CD4-positive, CD25-positive, alpha-beta regulatory T cell (primary cell): ENCODE data around the gene CEACAM5. TPM values are rescaled to one million over a fixed set of nuclear protein-coding genes. Genes with fewer than 3 reads are reported as not detected.

Experiments
- ATAC-seq, 2 donors: fragments of 150-1000 bp; cut with Tn5 transposase; one replicate each; pipeline ENCODE4 v1.10.0; 2021; ENCODE audit warnings: low read depth in 2 of 2, moderate number of reproducible peaks in 2 of 2, moderate library complexity in 1 of 2
- DNase-seq, 3 donors: peaks; one replicate each; pipeline versions ENCODE4 v3.0.0 to v3.0.0-alpha.2; 2012 to 2022; ENCODE audit warnings: mixed read lengths in 1 of 3
- H3K27ac ChIP-seq: one replicate; pipeline ENCODE4 v1.7.0; 2013; ENCODE audit warnings: mild to moderate bottlenecking, low read length; ENCODE audit not compliant: insufficient read depth, poor library complexity, severe bottlenecking
- H3K27me3 ChIP-seq: one replicate; pipeline ENCODE4 v1.7.0; 2013; ENCODE audit warnings: low read length; ENCODE audit not compliant: control insufficient read depth, insufficient read depth
- H3K36me3 ChIP-seq: one replicate; pipeline ENCODE4 v1.7.0; 2013; ENCODE audit warnings: mild to moderate bottlenecking, low read length, moderate library complexity; ENCODE audit not compliant: control insufficient read depth, insufficient read depth
- H3K4me1 ChIP-seq: 2 replicates; pipeline ENCODE4 v1.7.0; 2013; ENCODE audit warnings: mild to moderate bottlenecking, low read length; ENCODE audit not compliant: insufficient read depth, control insufficient read depth, poor library complexity, severe bottlenecking
- H3K4me3 ChIP-seq: one replicate; pipeline ENCODE4 v1.7.0; 2013; ENCODE audit warnings: low read depth, mild to moderate bottlenecking, low read length, moderate library complexity
- H3K9me3 ChIP-seq, 2 experiments: 1 replicate in 1 of 2; 2 replicates in 1 of 2; pipeline ENCODE4 v1.7.0; 2013; ENCODE audit warnings: low read length in 2 of 2, mild to moderate bottlenecking in 1 of 2, moderate library complexity in 1 of 2; ENCODE audit not compliant: control insufficient read depth in 2 of 2
- H3K27ac Mint-ChIP-seq, 3 donors: one replicate each; pipeline ENCODE4 v1.8.0; 2020 to 2022; ENCODE audit warnings: mild to moderate bottlenecking in 3 of 3, mixed read lengths in 3 of 3, moderate library complexity in 2 of 3
- H3K27me3 Mint-ChIP-seq: one replicate; pipeline ENCODE4 v1.8.0; 2022; ENCODE audit warnings: mild to moderate bottlenecking, mixed read lengths
- H3K36me3 Mint-ChIP-seq: one replicate; pipeline ENCODE4 v1.8.0; 2020; ENCODE audit warnings: mixed read lengths
- H3K4me1 Mint-ChIP-seq, 4 donors: one replicate each; pipeline ENCODE4 v1.8.0; 2020 to 2022; ENCODE audit warnings: mixed read lengths in 4 of 4, mild to moderate bottlenecking in 1 of 4
- H3K4me3 Mint-ChIP-seq, 4 donors: one replicate each; pipeline ENCODE4 v1.8.0; 2020 to 2022; ENCODE audit warnings: mild to moderate bottlenecking in 4 of 4, mixed read lengths in 4 of 4, moderate library complexity in 3 of 4
- H3K9me3 Mint-ChIP-seq, 7 donors: one replicate each; pipeline ENCODE4 v1.8.0; 2020 to 2022; ENCODE audit warnings: mixed read lengths in 7 of 7, mild to moderate bottlenecking in 3 of 7, moderate library complexity in 2 of 7
- polyA plus RNA-seq, 4 donors: library from polyadenylated mRNA; unstranded; fragments of 300-500 nt; fragmentation: Illumina TruSeq; gene quantifications; one replicate each; pipeline ENCODE4 v1.2.3, GENCODE V29; 2021
- total RNA-seq: library from RNA; stranded (reverse); gene quantifications from one replicate; pipeline ENCODE4 v1.2.3, GENCODE V29; 2022

CEACAM5 gene
- total and polyA plus RNA-seq, 5 donors from 2014 or later, result not detected

DNA sequence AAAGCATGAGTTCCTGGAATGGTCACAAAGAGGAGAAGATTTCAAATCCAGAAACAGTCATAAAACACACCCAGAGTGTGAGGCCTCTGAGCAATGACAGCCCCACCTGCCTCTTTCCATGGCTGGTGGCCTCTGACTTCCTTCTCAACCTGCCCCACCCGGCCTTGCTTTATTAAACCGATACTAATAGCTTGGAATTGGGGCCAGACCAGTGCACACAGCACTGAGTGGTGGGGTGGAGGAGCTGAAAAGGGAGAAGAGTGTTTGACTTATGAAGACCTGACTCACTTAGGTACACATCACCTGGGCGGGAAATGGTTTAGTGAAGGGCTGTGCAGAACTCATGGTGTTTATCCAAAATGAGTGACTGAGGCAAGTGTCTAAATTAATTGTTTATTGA, 26.2 kb downstream of the CEACAM5 start:
- H3K27me3 Mint-ChIP-seq, result peaks cover 36% of the 10 kb centered on the region
- Histone ChIP-seq H3K4me3 (no peak overlapping the region), H3K27ac (no peak overlapping the region), H3K9me3 (no peaks in the 10 kb centered on the region), H3K36me3 (no peaks in the 10 kb centered on the region), H3K27me3 (peaks cover 8% of the 10 kb centered on the region), H3K4me1 (no peaks in the 10 kb centered on the region)
- H3K4me3 Mint-ChIP-seq, result no peak overlapping the region
- no peak overlapping the region for H3K27ac Mint-ChIP-seq
- no peaks in the 10 kb centered on the region for H3K4me1 Mint-ChIP-seq
- H3K36me3 Mint-ChIP-seq, result no peaks in the 10 kb centered on the region
- ATAC-seq, result no peak
- DNase-seq, result no peak
- H3K9me3 Mint-ChIP-seq, result peaks cover 0 to 1% (median 0%) of the 10 kb centered on the region in 7 donors

DNA sequence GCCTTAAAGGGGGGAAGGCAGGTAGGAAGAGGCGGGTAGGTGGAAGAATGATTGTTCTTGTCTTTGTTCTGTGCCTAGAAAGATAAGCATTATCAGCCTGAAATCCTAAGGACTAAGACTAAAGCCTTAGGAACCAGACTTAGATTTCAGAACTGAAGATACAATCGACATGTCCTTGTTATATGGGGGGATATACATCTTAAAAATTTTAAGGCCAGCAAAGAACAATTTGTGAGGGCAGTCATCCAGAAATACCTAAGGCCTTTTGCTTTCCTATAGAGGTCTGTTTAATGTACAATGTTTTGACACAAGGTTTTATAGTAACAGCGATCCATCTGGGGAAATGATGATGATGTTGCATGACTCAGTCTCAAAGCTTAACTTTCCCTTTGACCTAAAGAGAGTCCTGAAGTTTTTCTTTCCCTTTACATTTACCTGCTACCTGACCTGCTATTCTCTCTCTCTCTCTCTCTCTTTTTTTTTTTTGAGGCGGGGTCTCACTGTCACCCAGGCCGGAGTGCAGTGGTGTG, 26.7 kb downstream of the CEACAM5 start:
- peaks cover 0 to 1% (median 0%) of the 10 kb centered on the region in 7 donors for H3K9me3 Mint-ChIP-seq
- H3K27me3 Mint-ChIP-seq, result peaks cover 40% of the 10 kb centered on the region
- no peak overlapping the region for H3K27ac ChIP-seq

DNA sequence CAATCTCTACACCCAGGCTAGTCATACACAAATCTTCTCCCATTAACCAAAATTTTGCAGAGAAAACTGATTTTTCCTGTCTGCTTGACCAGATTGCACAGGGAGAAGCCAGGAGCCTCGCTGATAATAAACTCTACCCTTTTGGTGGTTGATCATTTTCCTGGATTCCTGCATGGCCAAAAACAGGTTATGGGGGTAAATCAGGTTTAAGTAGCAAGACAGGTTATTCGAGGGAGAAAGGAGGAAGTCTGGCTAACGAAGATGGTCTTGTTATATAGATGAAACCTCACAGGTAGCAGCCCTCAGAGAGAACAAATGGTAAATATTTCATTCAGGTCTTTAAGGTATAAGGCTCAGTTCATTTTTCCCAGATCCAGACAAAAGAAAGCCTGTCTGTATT, 30.9 kb downstream of the CEACAM5 start:
- no peaks in the 10 kb centered on the region for H3K36me3 ChIP-seq
- DNase-seq (no peak), ATAC-seq (no peak)
- peaks cover 8% of the 10 kb centered on the region for H3K27me3 ChIP-seq
- no peak overlapping the region for H3K27ac Mint-ChIP-seq
- no peak overlapping the region for H3K27ac ChIP-seq
- H3K4me1 ChIP-seq, result no peaks in the 10 kb centered on the region
- no peak overlapping the region for H3K4me3 ChIP-seq
- no peaks in the 10 kb centered on the region for H3K9me3 ChIP-seq
- H3K27me3 Mint-ChIP-seq, result peaks cover 53% of the 10 kb centered on the region
- H3K9me3 Mint-ChIP-seq, result peaks cover 0 to 1% (median 0%) of the 10 kb centered on the region in 7 donors
- H3K36me3 Mint-ChIP-seq, result no peaks in the 10 kb centered on the region
- H3K4me3 Mint-ChIP-seq, result no peak overlapping the region
- peaks cover 0 to under 1% (median 0%) of the 10 kb centered on the region in 4 donors for H3K4me1 Mint-ChIP-seq

More for the DNA sequence above, 26.7 kb downstream of the CEACAM5 start:
- H3K36me3 Mint-ChIP-seq, result no peaks in the 10 kb centered on the region
- ATAC-seq (no peak), DNase-seq (no peak)
- no peaks in the 10 kb centered on the region for H3K4me1 ChIP-seq
- no peaks in the 10 kb centered on the region for H3K9me3 ChIP-seq
- H3K4me1 Mint-ChIP-seq, result no peaks in the 10 kb centered on the region
- no peak overlapping the region for H3K4me3 Mint-ChIP-seq
- H3K36me3 ChIP-seq, result no peaks in the 10 kb centered on the region
- H3K27ac Mint-ChIP-seq, result no peak overlapping the region
- H3K4me3 ChIP-seq, result no peak overlapping the region
- H3K27me3 ChIP-seq, result peaks cover 8% of the 10 kb centered on the region

DNA sequence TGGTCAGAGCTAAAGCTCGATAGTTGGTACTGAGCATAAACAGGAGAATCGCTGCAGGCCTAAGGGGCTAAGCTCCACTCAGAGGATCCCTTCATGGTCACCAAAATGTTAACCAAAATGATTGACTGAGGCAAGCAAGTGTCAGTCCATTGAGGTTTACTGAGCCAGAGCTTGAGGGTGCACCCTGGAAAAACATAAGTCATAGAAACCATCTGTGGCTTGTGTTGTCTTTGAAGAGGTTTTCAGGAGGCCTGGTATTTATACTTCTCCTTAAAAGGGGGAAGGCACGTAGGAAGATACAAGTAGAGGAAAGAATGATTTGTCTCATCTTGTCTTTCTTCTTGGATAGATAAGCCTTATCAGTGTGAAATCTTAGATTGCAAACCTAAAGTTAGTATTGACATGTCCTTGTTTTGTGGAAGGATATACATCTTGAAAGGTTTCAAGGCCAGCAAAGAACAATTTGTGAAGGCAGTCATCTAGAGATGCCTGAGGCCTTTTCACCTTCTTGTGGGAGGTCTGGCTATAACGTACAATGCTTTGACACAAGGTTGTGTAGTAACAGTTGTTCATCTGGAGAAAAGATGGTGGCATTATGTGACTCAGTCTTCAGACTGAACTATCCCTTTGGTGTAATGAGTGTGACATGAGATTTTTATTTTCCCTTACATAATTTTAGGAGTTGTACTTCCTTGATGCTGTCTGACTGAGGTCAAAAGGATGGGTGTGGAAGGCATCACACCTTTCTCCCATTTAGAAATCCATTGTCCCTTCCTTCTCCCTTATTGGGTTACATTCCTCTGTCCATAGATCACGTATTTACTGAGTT, 32.2 kb downstream of the CEACAM5 start:
- no peak overlapping the region for H3K27ac ChIP-seq
- Mint-ChIP-seq H3K27ac (no peak overlapping the region), H3K27me3 (peaks cover 47% of the 10 kb centered on the region), H3K36me3 (no peaks in the 10 kb centered on the region), H3K4me3 (no peak overlapping the region), H3K4me1 (peaks cover 0 to 6% (median 0%) of the 10 kb centered on the region in 4 donors), H3K9me3 (no peaks in the 10 kb centered on the region)
- no peaks in the 10 kb centered on the region for H3K4me1 ChIP-seq
- H3K4me3 ChIP-seq, result no peak overlapping the region
- H3K27me3 ChIP-seq, result peaks cover 8% of the 10 kb centered on the region
- no peak for ATAC-seq
- no peaks in the 10 kb centered on the region for H3K9me3 ChIP-seq
- no peaks in the 10 kb centered on the region for H3K36me3 ChIP-seq
- DNase-seq, result no peak

DNA sequence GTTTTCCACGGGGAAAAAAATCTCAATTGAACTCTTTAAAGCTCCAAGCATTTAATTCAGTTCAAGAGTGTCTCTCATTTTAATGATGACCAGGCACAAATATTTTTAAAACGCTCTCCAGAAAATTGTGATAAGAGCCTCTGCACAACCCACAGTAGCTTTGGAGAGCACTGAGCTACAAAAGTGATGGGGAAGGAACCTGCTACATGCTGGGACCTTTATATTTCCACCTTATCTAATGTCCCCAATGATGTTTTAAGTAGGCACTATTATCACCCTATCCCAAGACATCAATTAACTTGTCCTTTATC, 32.8 kb downstream of the CEACAM5 start:
- no peaks in the 10 kb centered on the region for H3K4me1 ChIP-seq

DNA sequence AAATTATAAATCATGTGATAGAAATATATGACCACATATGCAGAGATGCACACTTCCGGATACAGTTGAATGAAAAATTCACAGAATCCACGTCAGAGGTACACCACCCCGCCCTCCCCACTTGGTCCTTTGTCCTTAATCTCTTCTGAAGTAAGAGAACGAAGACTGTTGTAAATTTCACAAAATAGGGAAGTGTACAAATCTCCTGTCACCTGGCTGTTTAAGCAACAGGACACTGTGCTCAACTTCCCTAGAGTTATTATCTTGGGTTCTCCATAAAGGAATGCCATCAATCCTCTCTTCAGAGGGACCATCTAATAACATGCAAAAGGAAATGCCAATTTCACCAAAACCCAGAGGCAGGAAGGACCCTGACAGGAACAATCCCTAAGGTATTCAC, 36.4 kb downstream of the CEACAM5 start:
- H3K27ac Mint-ChIP-seq, result peak overlapping the region in 1 of 3 donors; percentile 6
- no peak overlapping the region for H3K27ac ChIP-seq
- peaks cover 5% of the 10 kb centered on the region for H3K27me3 ChIP-seq
- H3K4me3 Mint-ChIP-seq, result no peak overlapping the region
- H3K9me3 ChIP-seq, result no peaks in the 10 kb centered on the region
- ATAC-seq (no peak), DNase-seq (peak in 1 of 3 donors; percentile 37)
- no peaks in the 10 kb centered on the region for H3K4me1 ChIP-seq
- H3K27me3 Mint-ChIP-seq, result peaks cover 52% of the 10 kb centered on the region
- no peaks in the 10 kb centered on the region for H3K36me3 Mint-ChIP-seq
- H3K4me1 Mint-ChIP-seq, result peaks cover 0 to 13% (median 0%) of the 10 kb centered on the region in 4 donors
- H3K36me3 ChIP-seq, result no peaks in the 10 kb centered on the region
- H3K4me3 ChIP-seq, result no peak overlapping the region
- no peaks in the 10 kb centered on the region for H3K9me3 Mint-ChIP-seq

More for the DNA sequence above, 32.8 kb downstream of the CEACAM5 start:
- Mint-ChIP-seq H3K27me3 (peaks cover 45% of the 10 kb centered on the region), H3K36me3 (no peaks in the 10 kb centered on the region), H3K4me1 (peaks cover 0 to 7% (median 0%) of the 10 kb centered on the region in 4 donors), H3K9me3 (no peaks in the 10 kb centered on the region), H3K27ac (no peak overlapping the region), H3K4me3 (no peak overlapping the region)
- DNase-seq, result no peak
- no peak for ATAC-seq
- Histone ChIP-seq H3K27me3 (peaks cover 7% of the 10 kb centered on the region), H3K27ac (no peak overlapping the region), H3K36me3 (no peaks in the 10 kb centered on the region), H3K9me3 (no peaks in the 10 kb centered on the region), H3K4me3 (no peak overlapping the region)

DNA sequence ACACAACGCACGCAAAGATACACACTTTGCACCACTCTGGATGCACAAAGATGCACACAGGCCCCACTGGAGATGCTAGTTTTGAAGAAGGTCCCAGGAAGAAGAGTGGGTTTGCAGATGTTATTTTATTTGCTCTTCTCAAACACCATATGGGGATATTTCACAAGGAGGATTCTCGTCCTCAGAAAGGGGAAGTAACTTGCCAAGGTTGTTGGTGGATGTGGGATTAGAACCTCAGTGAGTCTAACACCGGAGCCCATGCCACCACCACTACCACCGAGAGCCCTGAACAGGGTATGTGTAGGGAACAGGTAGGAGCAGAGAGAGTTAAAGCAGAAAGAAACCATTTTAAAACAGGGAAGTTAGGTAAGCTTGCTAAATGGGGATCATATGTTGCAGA, 37.3 kb downstream of the CEACAM5 start:
- no peaks in the 10 kb centered on the region for H3K36me3 Mint-ChIP-seq
- ATAC-seq (no peak), DNase-seq (no peak)
- H3K4me1 Mint-ChIP-seq, result peaks cover 0 to 13% (median 0%) of the 10 kb centered on the region in 4 donors
- H3K36me3 ChIP-seq, result no peaks in the 10 kb centered on the region
- H3K27ac ChIP-seq, result no peak overlapping the region
- H3K9me3 ChIP-seq, result no peaks in the 10 kb centered on the region
- no peak overlapping the region for H3K27ac Mint-ChIP-seq
- H3K27me3 ChIP-seq, result peaks cover 5% of the 10 kb centered on the region
- no peaks in the 10 kb centered on the region for H3K9me3 Mint-ChIP-seq
- H3K4me3 Mint-ChIP-seq, result no peak overlapping the region
- no peaks in the 10 kb centered on the region for H3K4me1 ChIP-seq
- no peak overlapping the region for H3K4me3 ChIP-seq
- H3K27me3 Mint-ChIP-seq, result peaks cover 49% of the 10 kb centered on the region
